NCI-H2029 (cell line): Measurements from ENCODE around the gene SDF4.
A peak's percentile ranks its signal among the peaks of the same experiment; 100 is the strongest.

Experiments used
- DNase-seq: peaks from one replicate; lab custom pipeline; 2025; lab: John Stamatoyannopoulos, UW

SDF4 gene

GRCh38 chr1:1228187-1228586, 3.6 kb downstream of the SDF4 start:
- no peak for DNase-seq

GRCh38 chr1:1227386-1227785, 4.4 kb downstream of the SDF4 start:
- DNase-seq = no peak

- no peak for DNase-seq
Measured at GRCh38 chr1:1226566-1227362, 5.0 kb downstream of the SDF4 start.

- no peak for DNase-seq
Measured at GRCh38 chr1:1225913-1226312, 5.9 kb downstream of the SDF4 start.

GRCh38 chr1:1225238-1225845, 6.5 kb downstream of the SDF4 start:
- DNase-seq = peak; percentile 21

- no peak for DNase-seq
Measured at GRCh38 chr1:1223891-1224290, 7.9 kb downstream of the SDF4 start.

- DNase-seq = no peak
Measured at GRCh38 chr1:1223321-1223720, 8.5 kb downstream of the SDF4 start.

- no peak for DNase-seq
Measured at GRCh38 chr1:1222575-1223225, 9.1 kb downstream of the SDF4 start.

- DNase-seq = no peak
Measured at GRCh38 chr1:1221887-1222574, 9.8 kb downstream of the SDF4 start.

GRCh38 chr1:1220197-1220596, 11.6 kb downstream of the SDF4 start:
- DNase-seq = no peak

- no peak for DNase-seq
Measured at GRCh38 chr1:1219341-1219740, 12.5 kb downstream of the SDF4 start.

- DNase-seq = no peak
Measured at GRCh38 chr1:1218524-1219200, 13.1 kb downstream of the SDF4 start.

GRCh38 chr1:1217621-1218523, 13.9 kb downstream of the SDF4 start:
- no peak for DNase-seq

- DNase-seq = no peak
Measured at GRCh38 chr1:1216770-1217620, 14.8 kb downstream of the SDF4 start.

- no peak for DNase-seq
Measured at GRCh38 chr1:1215881-1216605, 15.8 kb downstream of the SDF4 start.

- no peak for DNase-seq
Measured at GRCh38 chr1:1215080-1215676, 16.6 kb downstream of the SDF4 start.

GRCh38 chr1:1213345-1214265, 18.2 kb downstream of the SDF4 start, which contains the start of gene TNFRSF4:
Gene TNFRSF4 (minus strand): TSS chr1:1214153. CDS start chr1:1214127, 26 bp downstream.
- no peak for DNase-seq
